GM15510 (cell line): ENCODE measurements around the gene PLEKHF1.

ENCODE experiments used
- POLR2A ChIP-seq: IDR thresholded peaks from 3 replicates; pipeline ENCODE4 v1.6.1; 2011; ENCODE audit warnings: borderline replicate concordance; ENCODE audit not compliant: insufficient read length; ENCODE audit errors: extremely low read depth

The PLEKHF1 gene

DNA sequence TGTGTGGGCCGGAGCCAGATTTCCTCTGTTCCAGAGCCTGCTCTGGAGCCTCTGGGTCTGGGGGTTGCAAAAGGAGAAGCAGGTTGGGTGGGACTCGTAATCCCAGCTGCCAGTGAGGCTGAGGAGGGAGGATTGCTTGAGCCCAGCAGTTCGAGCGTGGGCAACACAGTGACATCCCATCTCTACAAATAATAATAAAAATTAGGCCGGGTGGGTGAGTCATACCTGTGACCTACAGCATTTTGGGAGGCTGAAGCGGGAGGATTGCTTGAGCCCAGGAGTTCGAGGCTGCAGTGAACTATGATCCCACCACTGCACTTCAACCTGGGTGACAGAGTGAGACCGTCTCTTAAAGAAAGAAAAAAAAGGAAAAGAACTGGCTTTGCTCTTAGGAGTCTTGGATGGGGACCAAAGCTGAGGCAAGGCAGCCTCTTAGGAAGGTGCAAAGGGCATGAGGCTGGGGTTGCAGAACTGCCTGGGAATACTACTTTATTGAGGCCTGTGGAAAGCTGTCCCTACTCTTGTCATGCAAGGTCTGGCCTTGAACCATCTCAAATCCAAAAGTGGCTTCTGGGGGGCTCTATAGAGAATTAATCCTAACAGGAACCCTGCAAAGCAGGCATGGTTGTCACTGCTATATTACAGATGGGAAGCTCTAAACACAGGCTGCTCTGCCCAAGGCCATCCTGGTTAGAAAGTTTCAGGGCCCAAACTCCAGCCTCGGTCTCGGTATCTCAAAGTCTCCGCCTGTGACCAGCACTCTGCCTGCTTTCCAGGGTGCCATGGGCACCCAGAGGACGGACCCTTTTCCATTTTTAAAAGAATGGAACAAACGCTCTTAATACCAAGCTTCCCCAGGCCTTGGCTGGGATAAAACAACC lies 50.7 kb downstream of the PLEKHF1 start:
- no peak for TF ChIP-seq POLR2A

- TF ChIP-seq POLR2A, result no peak
These were observed 51.8 kb downstream of the PLEKHF1 start for GRCh38 chr19:29717051-29717450.

DNA sequence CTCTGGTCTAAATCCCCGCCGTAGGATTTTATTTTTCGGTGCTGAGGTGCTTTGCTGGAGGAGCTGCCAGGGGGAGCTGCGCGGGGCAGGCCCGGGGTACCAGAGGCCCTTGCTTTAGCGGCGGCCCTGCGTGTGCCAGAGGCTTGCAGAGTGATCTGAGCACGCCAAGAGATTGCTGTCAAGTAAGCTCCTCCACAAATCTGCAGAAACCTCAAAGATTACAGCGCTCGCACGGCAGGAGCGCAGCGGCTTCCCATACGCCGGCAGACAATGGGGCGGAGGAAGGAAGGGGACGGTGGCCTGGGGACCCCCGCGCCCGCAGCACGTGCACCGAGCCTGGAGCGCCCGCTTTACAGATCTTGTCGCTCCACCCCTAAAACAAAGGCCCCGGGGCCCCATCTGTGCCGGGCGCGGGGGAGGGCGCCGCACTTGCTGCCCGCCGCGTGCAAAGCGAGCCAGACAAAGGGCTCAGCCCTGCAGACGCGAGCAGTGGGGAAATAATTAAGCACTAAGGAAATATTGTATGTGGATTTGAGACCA lies 58.9 kb downstream of the PLEKHF1 start:
- no peak for TF ChIP-seq POLR2A

DNA sequence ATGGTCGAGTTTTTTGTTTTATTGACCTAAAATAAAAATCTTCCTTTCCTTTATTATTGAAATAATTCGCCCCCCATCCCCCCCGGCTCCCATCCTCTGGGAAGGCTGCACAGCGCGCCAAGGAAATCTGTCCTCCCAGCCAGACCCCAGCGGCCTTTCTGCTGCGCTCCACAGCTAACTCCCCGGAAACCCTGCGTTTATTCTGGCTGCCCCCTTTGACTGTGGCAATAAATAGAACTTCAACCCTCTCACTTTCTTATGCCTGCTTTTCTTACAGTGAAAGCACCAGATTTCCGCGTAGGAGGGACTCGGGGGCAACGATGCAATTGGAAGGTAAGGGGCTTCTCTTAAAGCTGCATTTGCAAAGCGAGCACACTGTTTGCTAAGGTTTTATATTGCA lies 59.5 kb downstream of the PLEKHF1 start:
- no peak for TF ChIP-seq POLR2A
